Measurements from ENCODE around the gene LRRC74A. TPM values are rescaled to one million over a fixed set of nuclear protein-coding genes. Genes with fewer than 3 reads are reported as not detected.
"Not testable (repeated sequence)": the region's sequence is repeated elsewhere in the genome, so short reads cannot be mapped to it uniquely, and the experiment has no call there.

LRRC74A gene
- total and polyA plus RNA-seq, 9 of the 15 experiments (the other 6 are each of a cell fraction or from before 2014, with no cell fraction given): not detected

GRCh38 chr14:76898006-76898405 is 71.8 kb downstream of the LRRC74A start:
- POLR2A ChIA-PET; H3K9me1 ChIP-seq (ENCODE audit: control insufficient read depth, insufficient read depth, low read length); FAIRE-seq; H3K9me3 ChIP-seq (replicated peaks; ENCODE audit: control insufficient read depth, insufficient read depth, low read depth, low read length); H3K4me1 ChIP-seq (replicated peaks in 1 of 2; ENCODE audit: control insufficient read depth in 2 of 2, insufficient read depth in 2 of 2, low read length in 2 of 2); in situ Hi-C loops (cut with MboI); ATAC-seq; CTCF ChIA-PET (ENCODE audit: low intra/inter-chr PET ratio); H3K4me2 ChIP-seq (ENCODE audit: insufficient read depth, low read length); intact Hi-C loops (cut with micrococcal nuclease); H2AFZ ChIP-seq (ENCODE audit: low read depth, low read length); H4K20me1 ChIP-seq (replicated peaks; ENCODE audit: control insufficient read depth, insufficient read depth, low read length); H3K36me3 ChIP-seq (ENCODE audit: control insufficient read depth, insufficient read depth, low read length); BruUV-seq (replicated peaks); H3K9ac ChIP-seq (ENCODE audit: insufficient read depth in 1 of 2, low read depth in 2 of 2, low read length in 2 of 2); H3K4me3 ChIP-seq; H3K79me2 ChIP-seq (ENCODE audit: control insufficient read depth, insufficient read depth, low read length); H3K27ac ChIP-seq (ENCODE audit: extremely low read depth, low read depth, low read length); DNase-seq (ENCODE audit: extremely low read depth in 1 of 4, low spot score in 3 of 4): not testable (repeated sequence)
- H3K27me3 ChIP-seq (ENCODE audit: control insufficient read depth in 2 of 2, insufficient read depth in 2 of 2, low read length in 2 of 2): peaks cover 6 to 21% of the 10 kb centered on the region in 2 experiments; a peak in 4 of 5 replicates
- WGBS (ENCODE audit: insufficient coverage, low coverage, missing lambda C conversion rate): 29% methylated on average over 9 of the region's 37 CpGs

GRCh38 chr14:76900682-76901081 is 74.5 kb downstream of the LRRC74A start:
- ChIA-PET CTCF (ENCODE audit: low intra/inter-chr PET ratio) (no interaction called here), POLR2A (interaction anchor here (0.6 kb wide), 1 partner anchor 1518 kb away, joined by 4 read pairs; no protein-coding TSS in a partner anchor)
- H3K4me2 ChIP-seq (ENCODE audit: insufficient read depth, low read length): no peak overlapping the region
- FAIRE-seq (no peak), DNase-seq (ENCODE audit: extremely low read depth in 1 of 4, low spot score in 3 of 4) (no peak), ATAC-seq (no peak)
- H3K9ac ChIP-seq (ENCODE audit: insufficient read depth in 1 of 2, low read depth in 2 of 2, low read length in 2 of 2): no peak overlapping the region
- H3K79me2 ChIP-seq (ENCODE audit: control insufficient read depth, insufficient read depth, low read length): no peaks in the 10 kb centered on the region
- 8% methylated on average over 4 of the region's 4 CpGs for WGBS (ENCODE audit: insufficient coverage, low coverage, missing lambda C conversion rate)
- intact Hi-C loops (cut with micrococcal nuclease) (no loop called here), in situ Hi-C loops (cut with MboI) (no loop called here)
- H2AFZ ChIP-seq (ENCODE audit: low read depth, low read length): no peak overlapping the region
- no TSS peak for BruUV-seq (replicated peaks)
- H4K20me1 ChIP-seq (replicated peaks; ENCODE audit: control insufficient read depth, insufficient read depth, low read length): no peaks in the 10 kb centered on the region
- H3K9me1 ChIP-seq (ENCODE audit: control insufficient read depth, insufficient read depth, low read length): no peaks in the 10 kb centered on the region
- no peaks in the 10 kb centered on the region for H3K9me3 ChIP-seq (replicated peaks; ENCODE audit: control insufficient read depth, insufficient read depth, low read depth, low read length)
- H3K4me3 ChIP-seq: no peak overlapping the region
- peaks cover 8 to 41% of the 10 kb centered on the region in 2 experiments; a peak in 4 of 5 replicates for H3K27me3 ChIP-seq (ENCODE audit: control insufficient read depth in 2 of 2, insufficient read depth in 2 of 2, low read length in 2 of 2)
- H3K4me1 ChIP-seq (replicated peaks in 1 of 2; ENCODE audit: control insufficient read depth in 2 of 2, insufficient read depth in 2 of 2, low read length in 2 of 2): no peaks in the 10 kb centered on the region; a peak in 1 of 5 replicates
- no peak overlapping the region for H3K27ac ChIP-seq (ENCODE audit: extremely low read depth, low read depth, low read length)
- H3K36me3 ChIP-seq (ENCODE audit: control insufficient read depth, insufficient read depth, low read length): no peaks in the 10 kb centered on the region
- no peak for TF ChIP-seq ARID1B (IDR thresholded peaks at IDR 0.05)
- TF ChIP-seq CAMTA2 (CRISPR knock-in tag; conservative IDR thresholded peaks at IDR 0.05): no peak
- TF ChIP-seq MEF2D (tag; conservative IDR thresholded peaks at IDR 0.05; ENCODE audit: low read depth): no peak
- no peak for TF ChIP-seq NR2F6 (CRISPR knock-in tag; IDR thresholded peaks at IDR 0.05)
- TF ChIP-seq MAFG (tag; conservative IDR thresholded peaks at IDR 0.05): no peak
- no peak for TF ChIP-seq BACH1 (tag; IDR thresholded peaks at IDR 0.05)
- TF ChIP-seq FIP1L1 (IDR thresholded peaks at IDR 0.05; ENCODE audit: low read depth, low read length, poor library complexity, severe bottlenecking): no peak
- TF ChIP-seq PHF20 (IDR thresholded peaks at IDR 0.05; ENCODE audit: partially characterized antibody): no peak
- TF ChIP-seq PML (IDR thresholded peaks at IDR 0.05; ENCODE audit: low read length): no peak
- TF ChIP-seq ZBTB43 (CRISPR knock-in tag; IDR thresholded peaks at IDR 0.05): no peak
- no peak for TF ChIP-seq SP2 (IDR thresholded peaks at IDR 0.05; ENCODE audit: extremely low read depth, low read depth, low read length, poor library complexity, severe bottlenecking)
- TF ChIP-seq C11orf30 (IDR thresholded peaks at IDR 0.05; ENCODE audit: low read depth): no peak
- no peak for TF ChIP-seq ZNF696 (CRISPR knock-in tag; conservative IDR thresholded peaks at IDR 0.05)

Measured in K562 (cell line).